IPS-NIHi7 (cell line): ENCODE results near the gene TMEM53.

Experiments used
- DNase-seq: peaks from one replicate; pipeline ENCODE4 v3.0.0; 2012; ENCODE audit warnings: mixed read lengths; ENCODE audit errors: extremely low spot score

The TMEM53 gene

GRCh38 chr1:44603718-44604117 lies 70.6 kb downstream of the TMEM53 start:
- DNase-seq: no peak
